Measurements from ENCODE around the gene ZDHHC9.

The ZDHHC9 gene

GRCh38 chrX:129842510-129843208, 1.0 kb downstream of the ZDHHC9 start:
- Histone ChIP-seq H3K4me2 (ENCODE audit: low read depth, low read length, poor library complexity, severe bottlenecking) (peak overlapping the region; percentile 83), H3F3A (ENCODE audit: low read depth) (no peaks in the 10 kb centered on the region), H3K9ac (ENCODE audit: low read depth, low read length, poor library complexity, severe bottlenecking) (peak overlapping the region; percentile 69), H3K4me3 (ENCODE audit: low read length, poor library complexity, severe bottlenecking) (peak overlapping the region; percentile 85), H4K20me1 (ENCODE audit: insufficient read depth, low read length, poor library complexity, severe bottlenecking) (peaks cover 5% of the 10 kb centered on the region), H3K27me3 (ENCODE audit: insufficient read depth, low read length, poor library complexity, severe bottlenecking) (no peaks in the 10 kb centered on the region), H3K79me2 (ENCODE audit: insufficient read depth, low read length) (peaks cover 20% of the 10 kb centered on the region; the same call in 1 of the 2 replicates), H2AFZ (ENCODE audit: low read length) (peak overlapping the region; percentile 63; the same call in 1 of the 2 replicates), H3K9me3 (ENCODE audit: insufficient read depth, low read depth, low read length) (no peaks in the 10 kb centered on the region), H3K9me2 (replicated peaks; ENCODE audit: low read depth, low read length) (no peaks in the 10 kb centered on the region), H3K4me1 (ENCODE audit: insufficient read depth, low read length, poor library complexity, severe bottlenecking) (peaks cover 17% of the 10 kb centered on the region), H3K36me3 (ENCODE audit: insufficient read depth, low read length) (no peaks in the 10 kb centered on the region)
- TF ChIP-seq CTCF (conservative IDR thresholded peaks at IDR 0.05; ENCODE audit: low read length) (no peak), EZH2phosphoT487 (IDR thresholded peaks at IDR 0.05; ENCODE audit: borderline replicate concordance) (no peak)

GRCh38 chrX:129840344-129840743, 3.3 kb downstream of the ZDHHC9 start:
- Histone ChIP-seq H3K9me3 (ENCODE audit: insufficient read depth, low read depth, low read length) (no peaks in the 10 kb centered on the region), H3K4me2 (ENCODE audit: low read depth, low read length, poor library complexity, severe bottlenecking) (peak overlapping the region; percentile 83), H3K4me3 (ENCODE audit: low read length, poor library complexity, severe bottlenecking) (peak overlapping the region; percentile 48), H4K20me1 (ENCODE audit: insufficient read depth, low read length, poor library complexity, severe bottlenecking) (peaks cover 5% of the 10 kb centered on the region), H2AFZ (ENCODE audit: low read length) (no peak overlapping the region), H3F3A (ENCODE audit: low read depth) (no peaks in the 10 kb centered on the region), H3K27me3 (ENCODE audit: insufficient read depth, low read length, poor library complexity, severe bottlenecking) (no peaks in the 10 kb centered on the region), H3K79me2 (ENCODE audit: insufficient read depth, low read length) (peaks cover 20% of the 10 kb centered on the region; the same call in 1 of the 2 replicates), H3K36me3 (ENCODE audit: insufficient read depth, low read length) (no peaks in the 10 kb centered on the region), H3K9ac (ENCODE audit: low read depth, low read length, poor library complexity, severe bottlenecking) (peak overlapping the region; percentile 26), H3K9me2 (replicated peaks; ENCODE audit: low read depth, low read length) (no peaks in the 10 kb centered on the region), H3K4me1 (ENCODE audit: insufficient read depth, low read length, poor library complexity, severe bottlenecking) (peaks cover 17% of the 10 kb centered on the region)
- TF ChIP-seq EZH2phosphoT487 (IDR thresholded peaks at IDR 0.05; ENCODE audit: borderline replicate concordance) (no peak), CTCF (conservative IDR thresholded peaks at IDR 0.05; ENCODE audit: low read length) (no peak)

- Histone ChIP-seq H3K36me3 (ENCODE audit: insufficient read depth, low read length) (no peaks in the 10 kb centered on the region), H3K4me1 (ENCODE audit: insufficient read depth, low read length, poor library complexity, severe bottlenecking) (peaks cover 10% of the 10 kb centered on the region), H3K9me3 (ENCODE audit: insufficient read depth, low read depth, low read length) (no peaks in the 10 kb centered on the region), H2AFZ (ENCODE audit: low read length) (no peak overlapping the region), H3K27me3 (ENCODE audit: insufficient read depth, low read length, poor library complexity, severe bottlenecking) (no peaks in the 10 kb centered on the region), H4K20me1 (ENCODE audit: insufficient read depth, low read length, poor library complexity, severe bottlenecking) (peaks cover 5% of the 10 kb centered on the region), H3K9ac (ENCODE audit: low read depth, low read length, poor library complexity, severe bottlenecking) (no peak overlapping the region), H3K79me2 (ENCODE audit: insufficient read depth, low read length) (peaks cover 10% of the 10 kb centered on the region; the same call in 1 of the 2 replicates), H3K4me3 (ENCODE audit: low read length, poor library complexity, severe bottlenecking) (no peak overlapping the region), H3K4me2 (ENCODE audit: low read depth, low read length, poor library complexity, severe bottlenecking) (no peak overlapping the region), H3F3A (ENCODE audit: low read depth) (no peaks in the 10 kb centered on the region), H3K9me2 (replicated peaks; ENCODE audit: low read depth, low read length) (no peaks in the 10 kb centered on the region)
- TF ChIP-seq EZH2phosphoT487 (IDR thresholded peaks at IDR 0.05; ENCODE audit: borderline replicate concordance) = no peak
- TF ChIP-seq CTCF (conservative IDR thresholded peaks at IDR 0.05; ENCODE audit: low read length) = no peak
Measured at GRCh38 chrX:129836827-129837226, 6.9 kb downstream of the ZDHHC9 start.
